Gastroesophageal sphincter (tissue), 3 donors: ENCODE measurements around the gene RAB39B.

Experiments used
- CTCF ChIP-seq, 4 experiments: fragments of 200-600 bp in 2 of 4; fragments of 450-650 bp in 2 of 4; sonication (generic) in 1 of 4; IDR thresholded peaks; one replicate each; pipeline ENCODE4 v1.5.1; 2017 to 2019; ENCODE audit warnings: antibody characterized with exemption in 4 of 4, mild to moderate bottlenecking in 2 of 4, moderate library complexity in 2 of 4
- POLR2A ChIP-seq, 2 donors: fragments of 450-650 bp; IDR thresholded peaks; one replicate each; pipeline ENCODE4 v1.6.1; 2017; ENCODE audit warnings: antibody characterized with exemption in 2 of 2, mild to moderate bottlenecking in 2 of 2, moderate library complexity in 1 of 2

- TF ChIP-seq CTCF (IDR thresholded peaks at IDR 0.05), result no peak
- no peak for TF ChIP-seq POLR2A (IDR thresholded peaks at IDR 0.05)
Observed at GRCh38 chrX:155266439-155266838, 2.1 kb upstream of the RAB39B start.
